Medulla oblongata (tissue), 1 donor: Measurements from ENCODE around the gene OR52R1.
"Not testable (repeated sequence)": the region's sequence is repeated elsewhere in the genome, so short reads cannot be mapped to it uniquely, and the experiment has no call there.

Experiments
- DNase-seq: peaks from one replicate; pipeline ENCODE4 v3.0.0-alpha.2; 2015; ENCODE audit errors: extremely low spot score

Gene OR52R1

GRCh38 chr11:4804280-4804679 lies at the start of gene OR52R1:
TSS of gene OR52R1 (minus strand) at chr11:4804380. CDS start at chr11:4804380, 0 bp downstream.
- no peak for DNase-seq

- DNase-seq, result no peak
Measured at GRCh38 chr11:4851033-4851432, 46.9 kb upstream of the OR52R1 start.

- DNase-seq, result no peak
Measured at GRCh38 chr11:4848908-4849532, 44.8 kb upstream of the OR52R1 start, which contains the start of gene OR51S1. TSS of gene OR51S1 (minus strand) at chr11:4849208. CDS start at chr11:4849208, 0 bp downstream.

- no peak for DNase-seq
Measured at GRCh38 chr11:4839851-4840549, 35.8 kb upstream of the OR52R1 start.

DNA sequence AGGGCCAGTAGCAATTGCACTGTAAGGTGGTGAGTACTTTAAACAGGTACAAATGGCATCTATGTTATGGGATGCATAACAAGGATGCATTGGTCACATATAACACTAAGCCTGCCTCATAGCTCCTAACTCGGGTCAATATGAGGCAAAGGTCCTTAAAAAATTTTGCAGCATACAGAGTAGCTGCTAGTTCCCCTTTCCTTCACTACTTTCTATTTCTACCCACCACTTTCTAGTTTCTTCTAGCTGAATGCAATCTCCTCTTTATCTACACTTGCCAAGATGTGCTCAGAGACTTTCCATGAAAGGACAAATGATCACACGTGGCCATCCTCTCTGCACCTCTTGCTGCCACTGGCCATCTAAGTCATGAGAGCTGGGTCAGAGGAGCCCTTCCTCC lies 26.7 kb upstream of the OR52R1 start:
- DNase-seq, result no peak

- DNase-seq, result no peak
Measured at GRCh38 chr11:4830346-4830745, 26.2 kb upstream of the OR52R1 start.

GRCh38 chr11:4826425-4826824 lies 22.2 kb upstream of the OR52R1 start:
- no peak for DNase-seq

DNA sequence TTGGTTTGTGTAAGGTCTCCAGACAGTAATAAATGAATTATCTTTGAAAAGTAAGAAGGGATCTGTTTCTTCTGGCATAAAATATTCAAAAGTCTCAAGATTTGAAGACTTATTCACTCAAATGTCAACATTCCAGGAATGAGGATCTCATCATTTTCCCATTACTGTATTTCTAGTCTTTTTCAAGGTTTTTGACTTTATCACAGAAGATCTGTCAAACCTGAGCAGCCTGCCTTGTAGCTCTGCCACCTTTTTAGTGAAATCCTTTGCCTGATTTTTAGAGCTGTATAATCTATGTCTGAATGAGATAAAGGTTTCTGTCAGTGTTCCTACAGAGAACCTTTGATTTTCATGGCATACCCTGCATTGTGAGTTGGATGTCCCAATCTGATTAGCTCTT lies 21.0 kb upstream of the OR52R1 start:
- DNase-seq, result no peak

DNA sequence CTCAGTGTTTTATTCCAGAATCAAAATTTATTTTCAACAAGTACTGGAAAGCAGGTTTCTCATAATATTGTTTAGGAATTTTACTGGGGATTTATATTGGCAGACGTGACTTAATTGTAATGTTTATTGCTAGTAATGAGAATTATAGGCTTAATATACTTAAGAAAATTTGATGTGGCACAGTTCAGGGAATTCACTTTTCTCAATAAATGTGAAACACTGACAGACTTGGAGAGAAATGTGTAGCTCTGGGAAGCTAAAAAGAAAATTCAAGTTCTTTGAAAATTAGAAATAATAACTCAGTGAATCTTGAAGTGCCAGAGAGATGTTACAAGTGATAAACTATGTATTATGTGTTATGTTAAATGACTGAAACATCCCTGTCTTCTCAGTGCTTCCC lies 16.8 kb upstream of the OR52R1 start, which contains the start of gene OR51F2:
Gene OR51F2, plus strand, starts transcription at position 301 of the 400 bp plus-strand sequence. CDS start 101 bp downstream, outside the sequence.
- no peak for DNase-seq

DNA sequence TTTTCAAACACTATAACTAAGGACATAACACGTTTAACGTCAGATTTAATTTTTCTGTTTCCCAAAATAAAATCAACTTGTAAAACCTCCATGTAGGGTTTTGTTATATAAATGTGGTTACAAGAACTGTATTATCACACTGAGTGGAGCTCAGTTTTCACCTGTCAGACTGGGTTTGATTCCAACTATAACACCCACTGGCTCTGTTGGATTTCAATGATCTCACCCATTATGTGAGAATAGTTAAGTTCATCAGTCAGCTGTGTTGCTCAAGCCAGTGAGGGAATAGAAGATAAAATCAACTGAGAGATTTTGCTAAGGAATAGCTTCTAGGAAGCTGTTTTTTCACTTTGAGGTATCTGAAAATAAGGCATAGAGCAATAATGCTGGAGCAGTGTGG lies 5.1 kb upstream of the OR52R1 start:
- DNase-seq, result no peak

- DNase-seq, result no peak
Measured at GRCh38 chr11:4808476-4808875, 4.3 kb upstream of the OR52R1 start.

GRCh38 chr11:4801316-4801715 lies 2.9 kb downstream of the OR52R1 start:
- DNase-seq, result not testable (repeated sequence)

DNA sequence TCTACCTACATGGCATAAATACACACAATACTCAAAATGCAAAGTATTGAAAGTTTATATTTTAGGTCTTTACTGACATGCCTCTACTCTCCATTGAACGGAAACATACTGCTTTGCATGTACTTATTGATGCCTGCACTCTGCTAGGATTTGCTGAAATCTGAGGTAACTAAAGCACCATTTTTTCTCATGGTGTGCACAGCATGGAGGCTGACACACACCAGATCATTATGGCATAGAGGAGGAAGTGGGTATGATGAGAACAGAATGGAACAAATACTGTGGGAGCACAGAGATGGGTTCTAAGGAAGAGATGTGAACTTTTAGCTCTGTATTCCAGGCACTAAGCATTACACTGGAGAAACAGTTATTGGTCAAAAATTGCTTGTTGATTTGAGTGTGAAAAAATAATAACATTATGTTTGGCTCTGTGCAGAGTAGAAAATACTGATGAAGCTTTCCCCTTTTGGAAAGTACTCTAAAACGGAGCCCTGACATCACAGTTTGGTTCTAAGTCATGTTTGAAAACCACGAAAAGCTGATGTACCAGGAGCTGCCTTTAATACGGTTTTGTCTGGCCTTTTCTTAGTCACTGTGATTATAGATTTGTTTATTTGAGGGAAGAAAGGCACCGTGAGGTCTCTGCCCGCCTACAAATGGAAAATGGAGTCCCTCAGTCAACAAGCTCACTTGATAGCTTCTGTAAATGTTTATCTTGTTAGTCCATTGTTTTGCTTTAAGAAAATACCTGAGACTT lies 5.6 kb downstream of the OR52R1 start:
- DNase-seq, result no peak

- DNase-seq, result no peak
Measured at GRCh38 chr11:4797206-4797605, 7.0 kb downstream of the OR52R1 start.

DNA sequence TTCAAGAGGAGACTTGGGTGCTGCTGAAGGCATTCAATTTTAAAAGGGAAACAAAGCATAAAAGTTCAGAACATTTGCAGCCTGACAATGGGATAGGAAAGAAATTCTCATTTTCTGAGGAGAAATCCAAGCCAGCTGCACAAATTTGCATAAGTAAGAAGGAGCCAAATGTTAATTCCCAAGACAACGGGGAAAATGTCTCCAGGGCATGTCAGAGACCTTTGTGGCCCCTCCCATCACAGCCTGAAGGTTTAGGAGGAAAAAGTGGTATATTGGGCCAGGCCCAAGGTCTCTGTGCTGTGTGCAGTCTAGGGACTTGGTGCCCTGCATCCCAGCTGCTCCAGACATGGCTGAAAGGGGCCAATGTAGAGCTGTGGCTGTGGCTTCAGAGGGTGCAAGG lies 21.7 kb downstream of the OR52R1 start:
- no peak for DNase-seq

DNA sequence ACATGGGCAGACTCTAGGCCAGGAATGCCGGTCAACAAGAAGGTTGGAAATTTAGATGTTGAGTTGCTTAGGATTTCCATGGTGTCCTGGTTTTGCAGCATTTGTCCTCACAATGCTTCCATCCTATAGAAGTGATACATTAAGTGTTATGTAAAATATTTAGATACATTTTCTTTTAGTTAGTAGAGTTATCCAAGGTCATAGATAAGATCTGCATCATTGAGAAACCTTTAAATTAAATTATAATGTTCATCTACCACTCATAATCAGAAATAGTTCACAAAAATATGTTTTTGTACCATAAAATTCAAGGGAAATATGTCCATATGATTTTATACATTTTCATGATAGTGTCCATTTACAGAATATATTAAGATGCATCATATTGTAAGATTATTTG lies 34.3 kb downstream of the OR52R1 start, which contains the start of gene OR51F1:
Gene OR51F1, minus strand, starts transcription at position 101 of the 400 bp plus-strand sequence. Its CDS starts 0 bp downstream, at position 101.
- DNase-seq, result no peak

DNA sequence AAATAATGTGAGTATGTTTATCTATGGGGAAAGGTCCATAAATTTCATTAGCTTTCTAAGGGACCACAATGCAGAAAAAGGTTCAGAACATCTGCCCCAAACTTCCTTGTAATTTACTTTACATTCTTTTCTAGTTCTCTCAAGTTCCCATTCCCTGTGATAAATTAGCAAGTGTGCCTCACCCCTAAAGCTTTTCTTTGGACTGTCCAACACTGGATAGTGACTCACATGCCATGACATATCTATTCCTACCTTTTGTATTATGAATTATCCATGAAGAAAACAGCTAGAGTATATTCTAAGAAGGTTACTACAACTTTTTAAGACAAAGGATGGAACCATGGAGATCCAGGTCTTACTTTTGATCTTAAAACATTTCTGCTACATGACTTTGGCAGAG lies 36.1 kb downstream of the OR52R1 start:
- no peak for DNase-seq

- DNase-seq, result no peak
Measured at GRCh38 chr11:4766420-4767043, 37.6 kb downstream of the OR52R1 start.

- DNase-seq, result no peak
Measured at GRCh38 chr11:4763096-4763495, 41.1 kb downstream of the OR52R1 start.
